T-helper 2 cell (primary cell): ENCODE data around the gene TTLL9.
A peak's percentile ranks its signal among the peaks of the same experiment; 100 is the strongest.
"Not testable (repeated sequence)": the region's sequence is repeated elsewhere in the genome, so short reads cannot be mapped to it uniquely, and the experiment has no call there.

Source experiments
- DNase-seq, 5 experiments: peaks; one replicate each; pipeline versions ENCODE4 v3.0.0 to v3.0.0-alpha.2; 2012 to 2022

Gene TTLL9

DNA sequence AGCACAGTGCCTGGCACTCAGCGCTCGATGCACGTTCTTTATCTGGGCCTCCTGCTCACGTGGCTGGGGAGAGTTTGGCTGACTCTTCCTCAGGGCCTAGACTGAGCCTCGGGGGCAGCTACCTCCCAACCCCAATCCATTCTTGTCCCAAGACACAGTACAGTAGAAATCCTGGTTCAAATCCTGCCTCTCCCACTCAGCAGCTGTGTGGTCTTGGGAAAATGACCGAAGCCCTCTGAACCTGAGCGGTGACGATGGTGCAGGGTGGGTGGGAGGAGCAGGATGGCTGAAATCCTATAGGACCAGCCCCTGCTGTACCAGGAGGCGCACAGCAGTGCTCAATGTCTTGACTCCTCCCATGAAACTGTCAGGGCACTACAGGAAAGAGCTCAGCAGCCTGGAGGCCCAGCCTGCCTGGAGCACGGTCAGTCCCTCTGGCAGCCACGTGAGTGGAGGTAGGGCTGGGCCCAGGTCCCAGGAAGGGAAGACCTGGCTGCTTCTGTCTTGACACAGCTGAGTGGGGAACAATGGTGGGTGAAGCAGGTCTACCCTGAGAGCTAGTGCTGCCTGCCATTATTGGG, 49.9 kb downstream of the TTLL9 start:
- no peak for DNase-seq

DNA sequence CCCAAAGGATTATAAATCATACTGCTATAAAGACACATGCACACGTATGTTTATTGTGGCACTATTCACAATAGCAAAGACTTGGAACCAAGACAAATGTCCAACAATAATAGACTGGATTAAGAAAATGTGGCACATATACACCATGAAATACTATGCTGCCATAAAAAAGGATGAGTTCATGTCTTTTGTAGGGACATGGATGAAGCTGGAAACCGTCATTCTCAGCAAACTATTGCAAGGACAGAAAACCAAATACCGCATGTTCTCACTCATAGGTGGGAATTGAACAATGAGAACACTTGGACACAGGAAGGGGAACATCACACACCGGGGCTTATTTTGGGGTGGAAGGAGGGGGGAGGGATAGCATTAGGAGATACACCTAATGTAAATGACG, 51.0 kb downstream of the TTLL9 start:
- not testable (repeated sequence) for DNase-seq

DNA sequence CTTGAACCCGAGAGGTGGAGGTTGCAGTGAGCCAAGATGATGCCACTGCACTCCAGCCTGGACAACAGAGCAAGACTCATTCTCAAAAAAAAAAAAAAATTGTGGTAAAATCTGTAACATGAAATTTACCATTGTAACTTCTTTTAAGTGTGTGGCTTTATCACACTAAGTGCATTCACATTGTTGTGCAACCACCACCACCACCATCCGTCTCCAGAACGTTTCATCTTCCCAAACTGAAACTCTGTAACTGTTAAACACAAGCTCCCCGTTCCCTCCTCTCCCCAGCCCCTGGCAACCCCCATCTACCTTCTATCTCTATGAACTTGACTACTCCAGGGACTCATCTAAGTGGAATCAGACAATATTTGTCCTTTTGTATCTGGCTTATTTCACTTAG, 51.7 kb downstream of the TTLL9 start:
- DNase-seq, result no peak

DNA sequence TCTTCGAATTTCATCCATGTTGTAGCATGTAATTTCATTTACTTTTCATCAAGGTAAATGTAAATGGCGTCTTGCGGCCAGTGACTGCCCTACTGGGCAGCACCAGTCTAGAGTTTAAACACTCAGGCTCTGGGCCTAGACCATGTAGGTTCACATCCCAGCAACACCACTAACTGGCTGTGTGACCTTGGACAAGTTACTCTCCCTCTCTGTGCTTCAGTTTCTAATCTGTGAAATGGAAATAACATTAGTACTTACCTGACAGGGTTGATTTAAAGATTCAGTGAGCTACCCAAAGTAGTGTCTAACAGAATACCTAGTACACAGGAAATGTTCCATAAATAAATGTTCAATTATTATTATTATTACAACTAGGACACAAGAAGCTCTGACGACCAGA, 52.2 kb downstream of the TTLL9 start:
- no peak for DNase-seq

DNA sequence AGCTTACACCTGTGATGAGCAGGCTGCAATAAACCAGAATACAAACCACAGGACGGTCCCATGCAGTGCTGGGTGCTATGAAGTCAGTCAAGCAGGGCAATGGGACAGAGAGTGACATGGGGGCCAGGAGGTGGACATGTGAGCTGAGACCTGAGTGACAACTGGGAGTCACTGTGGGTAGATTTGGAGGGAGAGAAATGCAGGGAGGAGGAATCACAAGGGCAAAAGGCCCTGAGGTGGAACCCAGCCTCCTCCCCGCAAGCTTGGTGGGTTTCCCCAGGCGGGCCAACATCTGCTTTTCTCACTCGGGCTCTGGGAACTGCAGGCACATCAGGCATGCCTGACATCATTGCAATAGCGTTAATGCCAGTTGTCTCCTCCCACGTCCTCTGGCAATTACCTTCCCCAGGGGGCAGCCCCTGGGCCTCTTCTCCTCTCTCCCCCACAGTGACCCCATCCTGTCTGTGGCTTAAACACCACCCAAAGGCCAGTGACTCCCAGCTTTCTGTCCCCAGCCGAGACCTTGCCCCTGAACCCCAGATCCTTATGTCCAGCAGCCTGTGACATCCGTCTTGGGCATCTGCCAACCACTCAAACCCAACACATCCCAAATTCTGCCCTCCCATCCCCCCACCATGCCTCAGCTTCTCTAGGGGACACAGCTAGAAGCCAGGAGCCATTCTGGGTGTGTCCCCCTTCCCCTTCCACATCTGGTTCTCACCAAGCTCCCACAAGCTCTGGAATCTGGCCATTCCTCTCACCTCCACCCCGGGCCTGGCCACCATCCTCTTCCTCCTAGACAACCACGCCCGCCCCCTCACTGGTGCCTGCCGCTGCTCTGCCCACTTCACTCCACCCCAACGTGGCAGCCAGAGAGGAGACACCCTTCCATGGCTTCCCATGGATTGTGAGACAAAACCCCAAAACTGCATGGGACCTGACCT, 53.2 kb downstream of the TTLL9 start:
- DNase-seq, result no peak

DNA sequence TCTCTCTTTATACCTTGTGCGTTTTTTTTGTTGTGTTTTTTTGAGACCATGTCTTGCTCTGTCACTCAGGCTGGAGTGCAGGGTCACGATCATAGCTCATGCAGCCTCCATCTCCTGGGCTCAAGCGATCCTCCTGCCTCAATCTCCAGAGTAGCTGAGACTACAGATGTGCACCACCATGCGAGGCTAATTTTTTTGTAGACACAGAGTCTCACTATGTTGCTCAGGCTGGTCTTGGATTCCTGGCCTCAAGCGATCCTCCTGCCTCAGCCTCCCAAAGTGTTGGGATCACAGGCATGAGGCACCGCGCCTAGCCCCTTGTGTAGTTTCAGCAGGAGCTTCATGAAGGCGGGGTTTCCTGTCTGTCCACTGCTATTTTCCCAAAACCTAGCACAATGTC, 54.1 kb downstream of the TTLL9 start:
- DNase-seq, result no peak

DNA sequence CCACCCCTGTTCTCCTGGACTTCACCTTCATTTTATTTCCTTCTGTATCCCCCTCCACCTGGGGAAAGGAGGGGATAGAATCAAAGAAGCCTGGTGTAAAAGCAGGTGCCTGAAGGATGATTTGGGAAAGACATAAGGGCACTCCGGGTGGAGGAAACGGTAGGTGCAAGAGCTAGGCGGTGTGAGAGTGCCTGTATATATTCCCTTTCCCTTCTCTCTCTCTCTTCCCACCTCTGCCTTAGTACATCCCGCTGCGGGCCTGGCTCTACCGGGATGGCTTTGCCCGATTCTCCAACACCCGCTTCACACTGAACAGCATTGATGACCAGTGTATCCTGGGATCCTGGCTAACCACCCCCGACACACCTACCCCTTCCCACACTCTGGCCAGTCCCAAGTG, 55.2 kb downstream of the TTLL9 start:
- no peak for DNase-seq

DNA sequence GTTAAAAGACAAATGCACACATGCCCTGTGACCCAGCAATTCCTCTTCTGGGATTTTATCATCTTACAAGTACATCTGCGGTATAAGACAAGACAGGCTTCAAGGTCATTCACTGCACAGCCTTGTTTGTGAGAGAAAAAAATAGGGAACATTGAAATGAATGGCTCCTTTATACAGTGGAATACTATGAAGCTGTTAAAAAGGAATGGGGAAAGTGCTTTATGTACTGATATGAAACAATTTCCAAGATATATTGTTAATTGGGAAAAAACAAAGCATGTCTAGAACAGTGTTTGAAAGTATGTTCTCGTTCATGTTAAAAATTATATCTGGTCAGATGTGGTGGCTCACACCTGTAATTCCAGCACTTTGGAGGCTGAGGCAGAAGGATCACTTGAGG, 56.1 kb downstream of the TTLL9 start:
- DNase-seq, result no peak

DNA sequence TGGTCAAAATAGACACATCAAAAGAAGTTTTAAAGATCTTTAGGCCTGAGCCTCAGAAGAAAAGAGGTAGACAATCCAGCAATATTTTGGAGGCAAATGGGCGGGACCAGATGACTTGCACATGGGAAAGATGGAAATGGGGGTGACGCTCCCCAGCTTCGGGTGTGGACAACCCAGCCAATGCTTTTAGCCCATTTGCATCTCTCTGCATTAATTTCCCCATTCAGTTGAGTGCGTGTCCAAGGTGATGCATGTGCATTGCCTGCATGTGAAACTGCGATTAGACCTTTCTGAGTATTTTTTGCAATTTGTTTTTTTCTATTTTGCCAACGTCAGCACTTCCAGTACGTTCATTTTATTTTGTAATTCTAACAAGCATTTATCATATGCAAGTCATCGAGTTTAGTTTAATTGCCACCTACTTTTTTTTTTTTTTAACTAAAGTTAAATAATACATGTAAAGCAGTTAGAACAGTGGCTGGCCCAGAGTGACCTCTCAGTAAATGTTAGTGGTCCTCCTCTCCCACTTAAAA, 57.3 kb downstream of the TTLL9 start:
- no peak for DNase-seq

DNA sequence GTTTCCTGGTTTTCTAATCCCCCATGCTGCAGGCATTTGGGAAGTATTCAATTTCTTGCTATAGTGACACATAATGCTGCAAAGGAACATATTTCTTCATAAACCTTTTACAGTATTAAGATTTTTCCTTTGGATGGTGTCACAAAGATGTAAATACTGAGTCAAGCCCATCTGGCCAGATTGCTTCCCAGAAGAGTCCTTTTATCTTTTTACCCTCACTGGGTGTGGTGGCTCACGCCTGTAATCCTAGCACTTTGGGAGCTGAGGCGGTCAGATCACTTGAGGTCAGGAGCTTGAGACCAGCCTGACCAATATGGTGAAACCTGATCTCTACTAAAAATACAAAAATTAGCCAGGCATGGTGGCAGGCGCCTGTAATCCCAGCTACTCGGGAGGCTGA, 59.2 kb downstream of the TTLL9 start:
- DNase-seq, result not testable (repeated sequence)

DNA sequence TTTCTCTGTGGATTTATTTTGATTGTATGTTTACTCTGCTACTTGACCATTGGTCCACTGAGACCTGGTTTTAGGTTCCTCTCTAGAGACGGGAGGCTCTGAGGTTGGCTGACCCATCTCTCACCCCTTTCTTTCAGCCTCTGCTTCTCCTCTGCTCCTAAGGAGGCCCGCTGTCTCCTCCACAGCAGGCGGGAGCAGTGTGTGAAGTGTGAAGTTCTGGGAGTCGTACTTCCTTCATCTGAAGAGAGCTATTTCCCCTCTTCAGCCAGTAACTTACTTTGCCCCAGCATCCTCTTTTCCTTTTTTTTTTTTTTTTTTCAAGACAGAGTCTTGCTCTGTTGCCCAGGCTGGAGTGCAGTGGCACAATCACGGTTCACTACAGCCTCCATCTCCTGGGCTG, 60.3 kb downstream of the TTLL9 start:
- DNase-seq, result no peak

DNA sequence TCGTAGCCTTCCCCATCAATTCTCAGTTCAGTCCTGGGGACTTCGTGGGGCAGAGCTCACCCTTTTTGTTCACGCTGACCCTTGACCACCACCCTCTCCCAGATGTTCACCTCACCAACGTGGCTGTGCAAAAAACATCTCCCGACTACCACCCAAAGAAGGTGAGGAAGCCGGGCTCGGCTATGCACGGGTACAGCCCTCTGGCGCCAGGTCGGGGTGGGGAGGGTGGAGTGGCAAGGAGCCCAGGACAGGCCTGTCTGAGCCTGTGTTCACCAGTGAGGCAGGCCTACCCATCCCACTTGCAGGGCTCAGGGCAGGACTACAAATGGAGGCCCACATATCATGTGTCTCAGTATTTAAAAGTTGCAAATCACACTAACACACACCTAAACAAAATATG, 63.3 kb downstream of the TTLL9 start:
- DNase-seq, result no peak

DNA sequence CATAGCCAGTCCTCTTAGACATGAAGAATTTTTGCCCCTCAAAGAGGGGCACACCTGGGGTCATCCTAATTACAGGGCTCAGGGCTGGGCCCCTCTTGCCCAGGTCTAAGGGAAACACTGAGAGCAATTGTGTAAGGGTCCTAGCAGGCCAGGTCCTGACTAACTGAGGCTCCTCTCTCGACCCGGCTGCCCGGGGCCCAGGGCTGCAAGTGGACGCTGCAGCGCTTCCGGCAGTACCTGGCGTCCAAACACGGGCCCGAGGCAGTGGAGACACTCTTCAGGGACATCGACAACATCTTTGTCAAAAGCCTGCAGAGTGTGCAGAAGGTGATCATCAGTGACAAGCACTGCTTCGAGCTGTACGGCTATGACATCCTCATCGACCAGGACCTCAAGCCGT, 64.1 kb downstream of the TTLL9 start:
- no peak for DNase-seq

DNA sequence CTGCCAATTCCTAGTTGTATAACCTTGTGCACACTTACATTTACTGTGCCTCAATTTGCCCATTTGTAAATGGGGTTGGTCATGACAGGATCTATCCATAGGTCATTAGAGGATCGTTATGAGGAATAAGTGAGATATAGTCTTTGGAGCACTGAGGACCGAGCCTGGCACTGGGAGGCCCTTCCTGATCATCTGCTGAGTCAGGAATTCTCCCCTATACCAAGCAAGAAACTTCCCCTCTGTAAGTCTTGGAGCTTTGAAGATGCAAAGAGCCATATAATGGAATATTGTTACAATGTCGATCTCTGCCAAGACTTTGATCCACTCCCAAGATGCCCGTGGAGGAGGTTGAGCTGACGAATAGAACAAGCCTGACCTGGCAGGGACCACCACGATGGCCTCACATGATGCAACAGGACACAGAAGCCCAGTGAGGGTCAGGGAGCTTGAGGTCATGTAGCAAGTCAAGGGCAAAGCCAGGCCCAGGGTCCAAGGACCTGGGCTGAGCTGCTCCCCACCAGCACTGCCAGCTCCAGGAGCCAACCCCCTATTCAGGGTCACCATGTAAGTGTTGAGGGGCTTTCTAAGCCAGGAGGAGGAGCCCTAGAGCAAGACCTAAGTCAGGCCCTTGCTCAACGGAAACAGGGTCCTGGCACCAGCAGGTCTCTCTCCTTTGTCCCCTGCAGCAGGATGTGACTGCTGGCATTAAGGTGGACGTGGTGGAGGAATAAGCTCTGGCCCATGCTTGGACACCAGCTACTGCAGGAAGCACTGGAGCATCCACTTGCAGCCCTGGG, 64.7 kb downstream of the TTLL9 start:
- no peak for DNase-seq

DNA sequence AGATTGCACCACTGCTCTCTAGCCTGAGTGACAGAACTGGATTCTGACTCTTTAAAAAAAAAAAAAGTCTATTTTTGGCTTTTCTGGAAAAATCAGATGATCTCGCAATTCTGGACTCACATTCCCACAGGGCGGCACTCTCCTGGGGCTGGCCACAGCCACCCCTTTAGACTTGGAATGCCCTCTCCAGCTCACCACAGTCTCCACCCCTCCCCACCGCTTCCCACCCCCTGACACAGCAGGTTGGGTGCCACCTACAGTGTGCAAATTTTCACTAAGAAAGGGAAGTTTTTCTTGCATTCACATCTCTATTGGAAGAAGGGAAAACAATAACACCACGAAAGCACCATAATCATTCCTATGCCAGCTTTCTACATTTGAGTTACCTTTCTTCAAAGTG, 66.0 kb downstream of the TTLL9 start:
- no peak for DNase-seq

DNA sequence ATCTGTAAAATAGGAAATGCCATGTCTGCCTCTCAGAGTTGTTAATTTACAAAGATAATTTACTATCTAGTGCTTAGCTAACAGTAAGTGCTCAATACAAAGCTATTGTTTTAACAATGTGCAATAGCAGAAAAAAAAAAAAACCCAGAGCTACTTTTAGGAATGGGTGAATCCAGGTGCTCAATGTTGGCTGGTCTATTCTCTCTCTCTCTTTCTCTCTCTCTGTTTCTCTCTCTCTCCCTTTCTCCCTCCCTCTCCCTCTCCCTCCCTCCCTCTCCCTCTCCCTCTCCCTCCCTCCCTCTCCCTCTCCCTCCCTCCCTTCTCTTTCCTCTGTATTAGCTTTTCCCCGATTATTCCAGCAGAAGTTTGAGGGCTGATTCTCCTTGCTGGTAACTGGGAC, 67.4 kb downstream of the TTLL9 start:
- no peak for DNase-seq

DNA sequence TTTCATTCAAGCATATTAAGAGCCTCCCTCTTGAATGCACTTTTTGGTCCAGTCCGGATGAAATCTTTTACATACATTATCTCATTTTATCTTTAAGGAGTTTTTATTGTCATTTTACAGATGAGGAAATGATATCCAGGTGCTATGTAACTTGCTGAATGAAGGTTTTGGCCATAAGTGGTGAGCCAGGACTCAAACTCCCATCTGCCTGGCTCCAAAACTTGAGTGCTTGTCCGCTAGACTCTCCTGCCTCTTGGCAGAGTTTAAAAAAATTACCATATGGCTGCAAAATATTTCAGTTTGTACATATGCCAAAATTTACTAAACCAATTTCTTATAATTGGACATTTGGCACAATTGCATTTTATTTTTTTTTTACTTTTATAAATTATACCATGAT, 69.2 kb downstream of the TTLL9 start:
- DNase-seq, result no peak

DNA sequence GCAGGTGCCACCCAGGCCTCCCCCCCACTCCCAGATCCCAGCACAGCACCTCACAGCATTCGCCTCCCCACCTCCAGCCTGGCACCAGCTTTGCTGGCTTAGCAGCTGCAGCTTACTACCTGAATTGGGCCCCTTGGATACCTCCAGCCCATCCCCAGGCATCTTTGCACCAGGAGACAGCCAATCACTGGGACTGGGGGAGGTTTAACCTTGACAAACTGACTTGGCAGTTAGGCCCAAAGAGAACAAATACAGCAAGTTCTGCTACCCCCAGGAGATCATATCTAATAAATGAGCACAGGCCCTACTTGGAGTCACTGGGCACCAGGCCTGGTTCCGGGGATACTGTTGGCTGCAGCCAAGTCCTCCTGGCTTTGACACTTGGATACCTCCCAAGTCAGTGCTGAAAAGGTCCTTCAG, 72.6 kb downstream of the TTLL9 start:
- no peak for DNase-seq

DNA sequence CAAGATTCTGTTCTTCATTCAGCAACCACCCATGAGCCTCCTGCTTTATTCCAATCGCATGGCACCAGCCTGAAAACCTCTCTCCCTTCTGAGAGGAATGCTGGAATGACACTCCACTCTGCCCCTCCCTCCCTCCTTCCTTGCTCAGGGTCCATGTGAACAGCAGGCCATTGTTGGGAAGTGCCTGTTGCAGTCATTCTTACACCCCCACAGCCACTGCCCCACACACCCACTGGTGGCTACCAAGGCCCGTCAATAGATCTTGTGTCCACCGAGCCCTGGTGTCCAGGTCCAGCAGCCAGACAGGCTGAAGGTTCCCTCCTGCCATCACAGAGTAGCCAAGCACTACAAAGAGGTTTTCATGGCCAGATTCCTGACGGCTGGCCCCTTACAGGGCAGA, 74.9 kb downstream of the TTLL9 start:
- DNase-seq, result no peak

DNA sequence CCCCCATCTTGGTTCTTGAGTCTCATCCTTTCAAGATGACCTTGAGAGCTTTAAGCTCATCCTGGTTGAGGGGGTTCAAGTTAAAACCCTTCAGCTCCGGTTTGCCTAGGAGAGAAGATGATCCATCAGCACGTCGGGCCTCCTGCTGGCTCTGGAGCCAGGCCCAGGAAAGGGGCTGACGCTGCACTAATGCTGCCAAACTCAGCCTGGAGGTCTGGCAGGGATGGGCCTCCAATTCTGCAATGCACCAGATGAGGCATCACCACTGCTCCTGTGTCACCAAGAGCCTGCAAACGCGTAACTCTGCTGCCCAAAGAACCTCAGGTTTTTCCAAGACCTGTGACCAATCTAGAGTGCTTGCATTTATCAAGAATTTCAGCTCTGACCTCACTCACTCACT, 75.4 kb downstream of the TTLL9 start:
- DNase-seq, result no peak

DNA sequence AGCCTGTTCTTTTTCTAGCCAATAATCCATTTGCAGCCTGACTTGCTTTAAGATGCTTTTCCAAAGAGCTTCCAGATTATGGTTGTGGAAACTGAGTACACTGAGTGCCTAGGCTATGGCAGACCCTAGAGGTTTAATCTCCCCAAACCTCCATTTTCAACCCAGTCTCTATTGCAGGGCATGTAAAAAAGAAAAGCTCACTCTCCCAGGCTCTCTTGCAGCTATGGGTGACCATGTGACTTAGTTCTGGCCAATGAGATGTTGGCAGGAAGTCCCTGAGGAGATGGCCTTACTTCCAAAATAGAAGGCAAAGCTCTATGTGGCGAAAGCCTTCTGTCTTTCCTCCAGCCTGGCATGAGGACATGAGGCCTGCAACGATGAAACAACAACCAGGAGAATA, 77.6 kb downstream of the TTLL9 start:
- DNase-seq, result peak in 1 of 5 experiments; percentile 16

DNA sequence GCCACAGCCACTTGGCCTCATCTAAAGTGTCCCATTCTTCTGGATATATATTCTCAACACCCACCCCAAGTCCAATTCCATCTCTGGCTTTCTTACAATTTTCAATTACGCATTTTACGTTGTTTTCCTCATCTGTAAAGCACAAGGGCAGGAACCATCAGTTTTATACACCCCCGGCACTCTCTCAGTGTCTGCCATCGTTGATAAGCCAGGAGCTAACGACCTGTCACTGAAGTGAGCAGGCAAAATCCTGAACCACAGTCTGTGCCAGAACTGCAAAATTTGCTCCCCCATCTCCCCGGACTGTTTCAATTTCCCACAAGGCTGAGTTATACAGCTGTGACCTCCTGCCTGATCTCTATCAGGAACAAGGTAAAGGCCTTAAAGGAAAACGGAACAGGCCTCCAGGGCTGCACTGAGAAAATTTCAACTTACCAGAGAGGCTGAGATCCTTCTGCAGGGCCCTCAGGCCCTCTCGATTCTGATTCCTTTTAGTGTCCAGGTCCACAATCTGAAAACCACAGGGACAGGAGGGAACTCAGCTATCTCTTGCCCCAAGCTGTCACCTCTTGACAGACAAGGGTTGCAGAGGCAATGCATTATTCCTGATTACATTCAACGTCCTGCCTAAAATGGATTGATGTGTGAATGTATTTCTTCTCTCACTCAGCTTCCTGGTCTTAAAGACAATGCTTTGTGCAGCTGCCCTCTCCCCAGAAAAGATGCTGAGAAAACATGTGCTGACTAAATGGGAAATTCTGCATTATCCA, 79.6 kb downstream of the TTLL9 start:
- DNase-seq, result no peak

DNA sequence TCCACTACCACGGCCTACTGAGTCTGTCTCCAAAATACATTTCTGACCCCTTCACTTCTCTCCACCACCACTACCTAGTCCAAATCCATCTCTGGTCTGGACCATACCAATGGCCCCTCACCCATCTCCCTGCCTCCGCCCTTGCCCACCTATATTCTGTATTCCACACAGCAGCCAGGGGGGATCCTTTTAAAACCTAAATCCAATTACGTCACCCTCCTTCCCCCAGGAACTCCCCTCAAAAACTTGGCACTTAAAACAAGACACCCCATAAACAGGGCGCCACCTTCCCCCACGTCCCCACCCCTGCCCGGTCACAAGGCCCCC, 80.7 kb downstream of the TTLL9 start:
- no peak for DNase-seq
